NCI-H82 treated with DMSO at 0.1 percent for 48 hours (cell line): ENCODE measurements around the gene ZNF236.
"Not testable (repeated sequence)": the region's sequence is repeated elsewhere in the genome, so short reads cannot be mapped to it uniquely, and the experiment has no call there.

Experiments used
- DNase-seq: peaks from one replicate; lab custom pipeline; 2025; ENCODE audit not compliant: unreplicated experiment; lab: John Stamatoyannopoulos, UW

The ZNF236 gene

DNA sequence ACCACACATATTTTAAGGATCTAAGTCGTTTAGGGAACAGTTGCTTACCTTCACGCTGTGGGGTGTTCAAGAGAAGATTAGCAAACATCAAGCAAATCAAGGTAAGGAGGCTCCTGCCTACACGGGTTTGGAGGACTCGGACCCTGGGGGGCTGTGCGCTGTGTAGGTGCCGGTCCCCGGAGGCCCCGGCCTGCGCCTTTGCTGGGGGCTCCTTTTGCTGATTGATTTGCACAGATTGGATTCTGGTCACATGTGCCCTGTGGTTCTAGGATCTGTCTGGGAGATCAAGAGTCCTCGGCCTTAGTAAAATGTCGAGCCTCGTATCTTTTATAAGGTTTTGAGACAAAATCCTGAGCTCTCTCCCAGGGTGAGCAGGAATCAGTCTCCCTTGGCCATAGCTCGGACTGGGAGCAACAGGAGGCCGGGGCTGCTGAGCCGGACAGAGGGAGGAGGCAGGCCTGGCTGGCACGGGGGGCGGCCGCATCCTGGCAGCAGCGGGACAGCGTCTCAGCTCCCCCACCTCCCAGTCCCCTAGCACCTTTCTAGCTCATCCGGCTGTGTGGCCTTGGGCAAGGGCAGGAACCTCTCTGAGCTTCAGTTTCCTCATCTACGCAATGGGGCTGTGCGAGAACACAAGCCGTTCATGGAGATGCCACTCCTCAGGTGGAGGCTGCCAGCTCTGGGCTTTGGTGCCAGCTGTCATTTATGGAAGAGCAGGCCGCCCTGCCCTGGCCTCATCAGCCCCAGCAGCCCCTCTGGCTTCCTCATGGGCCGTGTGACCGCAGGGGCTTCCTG lies 163.0 kb downstream of the ZNF236 start:
- DNase-seq = no peak

GRCh38 chr18:76985951-76986236 lies 163.5 kb downstream of the ZNF236 start:
- no peak for DNase-seq

- DNase-seq = no peak
These were observed 164.0 kb downstream of the ZNF236 start for GRCh38 chr18:76986406-76986805.

DNA sequence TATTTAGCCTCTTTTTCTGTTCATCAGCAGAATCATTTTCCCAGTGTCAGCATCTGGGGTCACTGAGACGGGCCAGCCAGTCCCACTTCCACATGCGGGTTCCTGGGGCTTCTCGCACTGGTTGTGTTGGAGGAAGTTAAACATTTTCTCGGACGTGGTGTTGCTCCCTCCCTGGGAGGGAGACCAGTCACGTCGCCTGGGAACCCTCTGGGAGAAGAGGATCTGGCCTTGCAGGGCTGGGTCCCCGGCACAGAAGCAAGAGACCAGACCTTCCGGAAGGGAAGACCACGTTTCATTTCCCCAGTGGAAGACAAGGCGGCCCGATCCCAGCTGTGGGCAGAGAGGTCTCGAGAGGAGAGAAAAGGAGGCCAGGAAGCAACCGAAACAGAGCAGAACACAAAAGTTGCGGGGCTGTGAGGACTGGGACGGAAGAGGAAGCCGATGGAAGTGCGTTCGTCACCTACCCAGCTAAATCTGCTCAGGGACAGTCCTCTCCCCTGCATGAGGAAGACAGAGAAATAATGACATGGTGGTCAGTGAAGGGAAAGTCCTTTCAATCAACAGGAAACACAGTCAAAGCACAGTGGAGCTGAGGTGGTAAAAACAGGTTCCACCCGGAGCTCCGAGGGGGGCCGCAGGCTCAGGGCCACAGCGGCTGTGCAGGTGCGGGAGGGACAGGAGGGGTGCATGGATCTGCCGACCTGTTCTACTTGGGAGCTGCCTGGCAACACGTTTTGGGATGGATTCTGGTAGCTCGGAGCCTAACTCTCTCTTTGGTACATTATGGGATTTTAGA lies 165.9 kb downstream of the ZNF236 start:
- no peak for DNase-seq

GRCh38 chr18:76988827-76989646 lies 166.7 kb downstream of the ZNF236 start:
- DNase-seq = no peak

GRCh38 chr18:76989647-76990190 lies 167.4 kb downstream of the ZNF236 start:
- DNase-seq = no peak

- DNase-seq = not testable (repeated sequence)
These were observed 168.1 kb downstream of the ZNF236 start for GRCh38 chr18:76990343-76991020.

DNA sequence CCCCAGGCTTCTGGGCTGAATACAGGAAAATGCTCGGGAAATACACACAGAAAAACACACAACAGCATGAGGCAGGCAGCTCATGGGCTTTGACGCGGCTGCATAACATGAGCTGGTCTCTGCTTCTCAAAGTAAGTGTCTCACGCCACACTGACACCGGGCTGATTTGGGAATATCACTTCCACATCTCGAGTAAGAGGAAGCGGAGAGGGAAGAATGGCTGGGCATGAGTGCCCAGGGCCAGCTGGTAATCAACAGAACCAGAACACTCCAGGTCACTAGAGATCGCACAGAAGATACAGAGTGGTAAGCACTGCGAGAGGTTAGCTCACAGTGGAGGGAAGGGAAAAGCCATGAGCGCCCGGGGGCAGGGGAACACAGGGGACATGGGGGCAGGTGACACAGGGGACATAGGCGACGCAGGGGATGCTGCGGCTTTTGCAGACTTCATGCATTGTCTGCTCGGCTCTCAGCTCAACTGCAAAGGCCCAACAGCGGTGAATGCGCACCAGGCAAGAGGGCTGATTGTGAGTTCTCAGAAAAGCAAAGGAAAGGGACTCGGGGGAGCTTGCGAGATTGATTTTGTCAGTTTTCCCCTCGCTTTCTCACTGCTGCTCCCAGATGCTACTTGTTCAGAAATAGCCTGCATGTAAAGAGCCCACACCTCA lies 168.8 kb downstream of the ZNF236 start:
- DNase-seq = no peak

DNA sequence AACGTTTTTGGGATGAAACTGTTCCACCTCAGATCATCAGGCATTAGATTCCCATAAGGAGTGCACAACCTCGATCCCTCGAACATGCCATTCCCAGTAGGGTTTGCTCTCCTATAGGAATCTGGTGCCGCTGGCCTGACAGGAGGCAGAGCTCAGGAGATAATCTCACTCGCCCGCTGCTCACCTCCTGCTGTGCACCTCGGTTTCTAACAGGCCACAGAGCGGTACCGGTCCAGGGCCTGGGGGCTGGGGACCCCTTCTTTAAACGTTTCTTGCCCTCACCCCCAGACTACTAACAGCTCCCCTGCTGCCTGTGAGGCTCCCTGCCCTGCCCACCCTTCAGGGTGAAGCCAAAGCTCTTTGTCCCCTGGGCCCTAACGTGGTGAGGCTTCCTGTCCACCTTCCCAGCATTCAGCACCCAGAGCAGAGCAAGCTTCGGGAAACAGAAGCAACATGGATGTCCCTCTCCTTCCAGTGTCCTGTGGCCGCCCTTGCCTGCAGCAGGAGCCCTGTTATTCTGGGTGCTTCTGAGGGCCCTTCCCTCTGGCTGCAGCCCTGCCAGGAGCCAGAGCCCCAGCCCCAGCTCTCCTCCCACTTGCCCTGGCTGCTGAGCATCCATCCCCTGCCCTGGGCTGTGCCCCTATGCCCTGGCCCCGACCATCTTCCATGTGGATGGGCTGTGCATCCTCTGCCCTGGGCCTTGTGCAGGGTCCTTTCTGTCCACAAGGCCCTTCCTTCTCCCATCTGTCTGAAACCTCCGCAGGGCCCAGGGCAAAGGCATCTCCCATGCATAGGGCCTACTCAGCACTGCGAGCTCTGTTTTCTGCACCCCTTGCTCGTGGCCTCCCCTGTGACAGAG lies 170.1 kb downstream of the ZNF236 start:
- no peak for DNase-seq

DNA sequence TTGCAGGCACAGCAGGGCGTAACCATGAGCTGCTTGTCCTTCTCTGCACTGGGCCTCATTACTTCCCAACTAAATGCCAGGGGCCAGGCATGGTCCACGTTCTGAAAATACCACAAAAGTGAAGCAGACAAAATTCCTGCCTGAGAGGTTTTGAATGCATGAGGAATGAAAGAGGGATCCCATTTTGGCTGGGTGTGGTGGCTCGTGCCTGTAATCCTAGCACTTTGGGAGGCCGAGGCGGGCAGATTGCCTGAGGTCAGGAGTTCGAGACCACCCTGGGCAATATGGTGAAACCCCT lies 170.7 kb downstream of the ZNF236 start:
- no peak for DNase-seq

DNA sequence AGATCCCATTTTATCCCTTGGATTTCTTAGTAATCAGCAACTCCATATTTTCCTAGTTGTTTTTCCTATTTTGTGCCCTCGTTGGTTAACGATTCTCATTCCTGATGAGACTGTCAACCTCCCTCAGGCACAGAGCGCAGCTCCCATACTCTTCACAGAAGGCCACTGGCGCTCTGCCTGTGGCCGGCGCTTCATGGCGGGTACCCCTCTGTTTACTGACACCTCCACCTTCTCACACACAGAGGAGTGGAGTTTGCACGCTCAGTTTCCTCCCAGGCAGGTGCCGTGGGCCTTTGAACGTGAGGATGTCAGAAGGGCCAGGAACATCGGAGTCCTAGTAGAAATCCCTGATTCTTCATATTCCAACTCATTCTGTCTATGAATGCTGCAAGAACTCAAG lies 171.2 kb downstream of the ZNF236 start:
- DNase-seq = no peak

DNA sequence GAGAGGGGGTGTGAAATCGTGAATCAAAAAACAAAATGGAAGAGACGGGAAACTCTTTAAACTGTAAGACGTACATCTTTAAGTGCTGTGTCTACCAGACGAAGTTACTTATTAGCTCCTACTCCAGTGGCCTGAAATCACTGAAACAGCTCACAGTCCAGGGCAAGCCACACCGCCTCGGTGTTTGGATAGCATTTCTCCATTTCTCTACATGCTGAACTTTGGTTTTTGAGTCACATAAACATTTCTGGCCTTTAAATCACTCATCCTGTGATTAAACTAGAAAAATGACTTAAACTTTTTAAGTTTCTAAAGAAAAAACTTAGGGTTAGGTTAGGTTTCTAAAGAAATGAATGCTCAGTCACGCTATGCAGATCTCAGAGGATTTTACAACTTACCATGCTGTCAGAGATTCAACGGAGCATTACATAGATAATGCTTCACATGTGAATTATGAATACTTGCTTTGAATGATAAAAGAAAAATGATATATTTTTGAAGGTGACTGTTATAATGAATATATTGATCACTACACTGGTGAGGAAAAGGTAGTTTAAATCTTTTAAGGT lies 171.8 kb downstream of the ZNF236 start:
- no peak for DNase-seq

DNA sequence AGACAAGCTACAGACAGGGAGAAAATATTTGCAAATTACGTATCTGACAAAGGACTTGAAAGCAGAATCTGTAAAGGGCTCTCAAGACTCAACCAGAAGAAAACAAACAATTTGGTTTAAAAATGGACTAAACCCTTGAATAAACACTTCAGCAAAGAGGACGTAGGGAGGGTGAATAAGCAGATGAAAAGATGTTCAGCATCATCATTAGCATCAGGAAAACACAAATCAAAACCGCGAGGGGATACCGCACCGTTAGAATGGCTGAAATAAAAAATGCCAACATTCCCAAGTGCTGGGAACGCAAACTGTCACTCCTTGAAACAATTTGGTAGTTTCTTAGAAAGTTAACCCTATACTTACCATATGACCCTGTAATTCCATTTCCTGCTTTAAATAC lies 173.5 kb downstream of the ZNF236 start:
- no peak for DNase-seq

GRCh38 chr18:76996429-76996828 lies 174.1 kb downstream of the ZNF236 start:
- no peak for DNase-seq

DNA sequence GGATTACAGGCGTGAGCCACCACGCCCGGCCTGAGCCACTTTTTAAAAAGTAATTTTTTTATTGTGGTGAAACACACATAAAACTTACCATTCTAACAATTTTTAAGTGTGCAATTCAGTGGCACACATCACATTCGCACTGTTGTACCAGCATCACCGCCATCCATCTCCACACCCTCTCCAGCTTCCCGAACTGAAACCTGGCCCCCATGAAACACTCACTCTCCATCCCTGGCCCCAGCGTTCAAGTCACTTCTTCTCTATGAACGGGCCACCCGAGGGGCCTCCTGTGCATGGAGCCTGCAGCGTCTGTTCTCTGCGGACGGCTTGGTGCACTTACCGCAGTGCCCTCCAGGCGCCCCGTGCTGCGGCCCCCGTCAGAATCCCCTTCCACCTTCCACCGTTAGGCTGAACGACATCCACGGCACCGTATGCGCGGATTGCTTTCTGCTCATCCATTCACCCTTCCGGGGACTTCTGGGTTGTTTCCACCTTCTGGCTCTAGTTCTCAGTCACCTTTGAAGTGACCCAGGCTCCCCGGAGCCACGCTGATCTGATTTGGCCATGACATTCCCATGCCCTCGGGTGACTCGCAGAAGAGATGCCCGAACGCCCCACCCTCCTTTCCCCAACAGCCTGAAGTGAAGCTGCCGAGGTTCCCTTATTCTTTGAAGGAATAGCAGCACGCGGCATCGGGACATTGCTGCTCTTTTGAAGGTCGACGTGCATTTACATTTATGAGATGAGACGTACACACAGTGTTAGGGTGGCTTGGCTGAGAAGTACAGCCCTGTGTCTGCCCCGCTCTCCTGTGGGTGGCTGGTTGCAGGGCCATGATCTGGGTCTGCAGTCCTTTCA lies 175.8 kb downstream of the ZNF236 start:
- DNase-seq = no peak

GRCh38 chr18:76999077-76999476 lies 176.7 kb downstream of the ZNF236 start:
- no peak for DNase-seq

DNA sequence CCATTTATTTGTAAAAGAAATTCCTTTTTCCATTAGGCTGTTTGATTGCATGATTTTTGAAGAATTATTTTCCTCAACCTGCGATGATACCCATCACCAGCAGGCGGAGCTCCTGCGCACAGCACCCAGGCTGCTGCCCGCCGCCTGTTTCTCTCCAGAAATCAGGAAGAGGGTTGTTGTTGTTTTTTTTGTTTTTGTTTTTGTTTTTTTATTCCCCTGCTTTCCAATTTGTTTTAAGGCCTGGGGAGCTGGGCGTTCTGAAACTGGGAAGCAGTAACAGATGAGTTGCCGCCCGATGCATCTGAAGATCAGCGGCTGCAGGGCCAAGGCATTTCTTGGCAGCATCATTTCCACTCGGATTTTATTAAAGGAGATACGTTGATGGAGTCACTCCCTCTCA lies 178.2 kb downstream of the ZNF236 start:
- DNase-seq = no peak

DNA sequence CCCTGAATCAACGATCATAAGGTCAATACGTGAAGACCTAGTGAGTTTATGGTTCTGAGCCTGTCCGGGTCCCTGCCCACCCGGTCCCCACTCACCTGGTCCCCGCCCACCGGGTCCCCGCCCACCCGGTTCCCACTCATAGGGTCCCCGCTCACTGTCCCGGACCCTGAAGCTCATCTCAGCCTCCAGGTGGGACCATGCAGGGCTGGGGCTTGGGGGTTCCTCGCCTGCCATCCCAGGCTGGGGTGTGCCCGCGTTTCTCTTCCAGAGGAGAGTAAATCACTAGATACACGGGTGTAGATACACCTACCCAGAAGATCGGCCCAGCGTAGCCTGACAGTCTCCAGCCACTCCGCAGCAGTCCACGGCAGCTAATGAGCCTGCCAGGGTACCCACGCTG lies 178.7 kb downstream of the ZNF236 start:
- no peak for DNase-seq
